Left renal pelvis (tissue), 4 donors: ENCODE measurements around the gene ANKRD18B. TPM values are rescaled to one million over a fixed set of nuclear protein-coding genes. Genes with fewer than 3 reads are reported as not detected.
"Not testable (repeated sequence)": the region's sequence is repeated elsewhere in the genome, so short reads cannot be mapped to it uniquely, and the experiment has no call there.

ENCODE experiments used
- DNase-seq, 4 donors: peaks; one replicate each; pipeline ENCODE4 v3.0.0-alpha.2; 2013; ENCODE audit warnings: low read depth in 4 of 4, low spot score in 3 of 4
- polyA plus RNA-seq, 4 donors: library from polyadenylated mRNA; unstranded; fragments of 120-200 nt; gene quantifications; one replicate each; pipeline ENCODE4 v1.2.1, GENCODE V29; 2013; ENCODE audit not compliant: insufficient read length in 4 of 4

ANKRD18B gene
- 1 to 10 TPM in 3 of 4 donors, not detected in 1; 1.0 to 2.4 (median 1.3) TPM for polyA plus RNA-seq

- DNase-seq = not testable (repeated sequence)
These were observed at the start of gene ANKRD18B for GRCh38 chr9:33523397-33524305. Gene ANKRD18B, plus strand, starts transcription at chr9:33524251. Its CDS starts 239 bp downstream, at chr9:33524490.

GRCh38 chr9:33475357-33475756, 48.7 kb upstream of the ANKRD18B start:
- DNase-seq = no peak

- no peak for DNase-seq
These were observed 47.5 kb upstream of the ANKRD18B start for GRCh38 chr9:33476503-33476902.

- DNase-seq = no peak
These were observed 43.9 kb upstream of the ANKRD18B start for GRCh38 chr9:33480106-33480505.

GRCh38 chr9:33480976-33481375, 43.1 kb upstream of the ANKRD18B start:
- no peak for DNase-seq

DNA sequence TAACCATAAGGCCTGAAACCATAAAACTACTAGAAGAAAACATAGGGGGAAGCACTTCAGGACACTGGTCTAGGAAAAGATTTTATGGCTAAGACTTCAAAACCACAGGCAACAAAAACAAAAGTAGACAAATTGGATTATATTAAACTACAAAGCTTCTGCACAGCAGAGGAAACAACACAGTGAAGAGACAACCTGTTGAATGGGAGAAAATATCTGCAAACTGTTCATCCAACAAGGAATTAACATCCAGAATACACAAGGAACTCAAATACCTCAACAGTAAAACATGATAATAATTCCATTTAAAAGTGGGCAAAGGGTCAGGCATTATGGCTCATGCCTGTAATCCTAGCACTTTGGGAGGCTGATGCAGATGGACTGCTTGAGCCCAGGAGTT, 38.7 kb upstream of the ANKRD18B start:
- not testable (repeated sequence) for DNase-seq

- no peak for DNase-seq
These were observed 35.0 kb upstream of the ANKRD18B start for GRCh38 chr9:33489066-33489465.

DNA sequence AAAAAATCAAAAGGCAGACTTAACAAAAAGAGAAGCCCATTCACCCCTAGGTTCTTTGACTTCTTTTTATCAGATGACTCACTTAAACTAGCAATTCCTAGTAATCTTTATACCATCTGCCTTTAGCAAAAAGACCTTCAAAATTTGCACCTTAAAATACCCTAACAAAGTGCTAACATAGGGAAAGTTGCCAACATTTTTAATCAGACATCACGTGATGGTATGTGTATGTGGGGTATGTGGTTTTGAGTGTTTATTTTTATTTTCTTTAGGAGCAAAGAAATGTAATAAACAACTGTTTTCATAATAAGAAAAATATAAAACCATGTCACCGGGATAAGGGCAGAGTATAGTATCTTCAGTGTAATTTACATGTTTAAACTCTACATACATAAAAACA, 30.2 kb upstream of the ANKRD18B start:
- DNase-seq = not testable (repeated sequence)

GRCh38 chr9:33498387-33498786, 25.7 kb upstream of the ANKRD18B start:
- no peak for DNase-seq

GRCh38 chr9:33506626-33507370, 17.3 kb upstream of the ANKRD18B start:
- no peak for DNase-seq

DNA sequence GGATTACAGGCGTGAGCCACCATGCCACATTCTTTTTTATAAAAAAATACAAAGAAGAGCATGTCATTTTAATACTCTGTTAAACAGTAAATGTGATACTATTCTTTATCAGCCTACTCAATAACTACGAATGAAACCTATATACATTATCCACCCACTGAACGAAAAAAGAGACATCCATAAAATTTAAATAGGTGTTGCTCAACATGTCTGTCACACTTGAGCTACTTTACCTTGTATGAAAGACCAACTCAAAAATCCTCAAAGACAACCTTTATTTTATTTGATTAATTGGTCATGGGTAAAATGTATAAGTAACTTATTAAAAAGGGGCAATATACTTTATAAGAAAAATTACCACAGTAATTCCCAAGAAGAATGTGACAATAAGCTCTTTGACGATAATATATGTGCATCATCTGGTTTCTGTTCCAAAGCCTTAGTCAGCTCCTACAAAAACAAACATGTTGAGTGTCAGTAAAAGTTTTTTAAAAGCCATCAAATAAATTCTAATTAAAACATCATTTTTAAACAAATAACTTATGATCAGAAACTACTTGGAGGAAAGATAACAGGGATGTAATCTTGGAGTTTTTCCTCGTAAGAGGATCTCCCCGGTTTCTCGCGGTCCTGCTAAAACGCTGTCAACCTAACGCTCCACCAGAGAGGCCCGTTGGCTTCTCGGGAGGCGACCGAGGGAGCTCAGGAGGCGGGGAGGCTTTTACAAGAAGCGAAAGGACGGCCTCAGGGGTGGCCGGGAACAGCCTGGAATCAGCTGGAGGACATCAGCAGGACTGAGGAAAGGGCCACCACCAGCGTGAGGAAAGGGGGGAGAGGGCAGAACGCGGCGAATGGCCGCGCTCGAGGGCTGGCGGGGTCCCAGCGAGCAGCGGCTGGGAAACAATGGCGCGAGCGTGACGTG, 13.5 kb upstream of the ANKRD18B start:
- DNase-seq = peak; percentile 49 to 59 (median 55)

DNA sequence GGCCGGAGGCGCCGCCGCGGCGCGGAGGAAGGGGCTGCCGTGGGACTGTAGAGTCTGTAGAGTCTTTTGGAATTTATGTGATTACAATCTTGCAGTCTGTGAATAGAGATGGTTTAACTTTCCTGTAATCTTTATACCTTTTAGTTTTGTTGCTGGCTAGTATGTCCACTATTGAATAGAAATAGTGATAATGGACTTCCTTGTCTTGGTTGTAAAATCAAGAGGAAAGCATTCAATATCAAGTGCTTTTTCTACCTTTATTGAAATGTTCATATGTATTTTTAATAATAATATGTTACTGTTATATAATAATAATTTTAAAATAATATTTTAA, 12.9 kb upstream of the ANKRD18B start:
- DNase-seq = not testable (repeated sequence)

- not testable (repeated sequence) for DNase-seq
These were observed 11.5 kb upstream of the ANKRD18B start for GRCh38 chr9:33512535-33512934.

- not testable (repeated sequence) for DNase-seq
These were observed 8.6 kb upstream of the ANKRD18B start for GRCh38 chr9:33515342-33515995.

GRCh38 chr9:33516397-33516796, 7.7 kb upstream of the ANKRD18B start:
- not testable (repeated sequence) for DNase-seq

GRCh38 chr9:33517373-33517772, 6.7 kb upstream of the ANKRD18B start:
- no peak for DNase-seq

- not testable (repeated sequence) for DNase-seq
These were observed 6.0 kb upstream of the ANKRD18B start for GRCh38 chr9:33517934-33518577.

GRCh38 chr9:33521861-33522260, 2.2 kb upstream of the ANKRD18B start:
- not testable (repeated sequence) for DNase-seq

- DNase-seq = no peak
These were observed 376 bp downstream of the ANKRD18B start for GRCh38 chr9:33524306-33524947.
